ENCODE measurements around the gene MRPL2. TPM values are rescaled to one million over a fixed set of nuclear protein-coding genes. Genes with fewer than 3 reads are reported as not detected.

MRPL2 gene
- total and polyA plus RNA-seq, 4 donors, result 19.6 to 73.9 (median 44.7) TPM

DNA sequence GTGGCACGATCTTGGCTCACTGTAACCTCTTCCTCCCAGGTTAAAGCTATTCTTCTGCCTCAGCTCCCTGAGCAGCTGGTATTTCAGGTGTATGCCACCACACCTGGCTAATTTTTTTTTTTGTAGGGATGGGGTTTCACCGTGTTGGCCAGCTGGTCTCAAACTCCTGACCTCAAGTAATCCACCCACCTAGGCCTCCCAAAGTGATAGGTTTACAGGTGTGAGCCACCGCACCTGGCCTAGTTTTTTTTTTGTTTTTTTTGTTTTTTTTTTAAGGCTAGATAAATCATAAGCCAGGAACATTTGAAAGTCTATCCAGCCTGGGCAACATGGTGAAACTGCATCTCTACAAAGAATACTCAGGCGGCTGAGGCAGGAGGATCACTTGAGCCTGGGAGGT lies 26.9 kb downstream of the MRPL2 start:
- Histone ChIP-seq H3K9ac (ENCODE audit: low read depth in 1 of 2, low read length in 2 of 2) (no peak overlapping the region), H3K4me1 (ENCODE audit: control insufficient read depth in 4 of 4, insufficient read depth in 4 of 4, low read length in 3 of 4) (peaks cover 2 to 12% (median 8%) of the 10 kb centered on the region in 4 donors), H3K27me3 (ENCODE audit: control insufficient read depth in 4 of 4, insufficient read depth in 4 of 4, low read length in 3 of 4) (no peaks in the 10 kb centered on the region), H3K36me3 (ENCODE audit: control insufficient read depth in 4 of 4, insufficient read depth in 3 of 4, low read depth in 1 of 4, low read length in 3 of 4) (peaks cover 12 to 51% (median 39%) of the 10 kb centered on the region in 4 donors), H3K9me3 (ENCODE audit: control insufficient read depth in 4 of 4, low read length in 3 of 4) (no peaks in the 10 kb centered on the region), H3K4me3 (ENCODE audit: low read depth in 1 of 3, low read length in 3 of 3) (no peak overlapping the region), H3K27ac (ENCODE audit: low read depth in 1 of 2, low read length in 2 of 2) (no peak overlapping the region)
- no peak for DNase-seq (ENCODE audit: low spot score)
- 92% methylated on average over 4 of the region's 4 CpGs for WGBS
- TF ChIP-seq, protein P1, sequence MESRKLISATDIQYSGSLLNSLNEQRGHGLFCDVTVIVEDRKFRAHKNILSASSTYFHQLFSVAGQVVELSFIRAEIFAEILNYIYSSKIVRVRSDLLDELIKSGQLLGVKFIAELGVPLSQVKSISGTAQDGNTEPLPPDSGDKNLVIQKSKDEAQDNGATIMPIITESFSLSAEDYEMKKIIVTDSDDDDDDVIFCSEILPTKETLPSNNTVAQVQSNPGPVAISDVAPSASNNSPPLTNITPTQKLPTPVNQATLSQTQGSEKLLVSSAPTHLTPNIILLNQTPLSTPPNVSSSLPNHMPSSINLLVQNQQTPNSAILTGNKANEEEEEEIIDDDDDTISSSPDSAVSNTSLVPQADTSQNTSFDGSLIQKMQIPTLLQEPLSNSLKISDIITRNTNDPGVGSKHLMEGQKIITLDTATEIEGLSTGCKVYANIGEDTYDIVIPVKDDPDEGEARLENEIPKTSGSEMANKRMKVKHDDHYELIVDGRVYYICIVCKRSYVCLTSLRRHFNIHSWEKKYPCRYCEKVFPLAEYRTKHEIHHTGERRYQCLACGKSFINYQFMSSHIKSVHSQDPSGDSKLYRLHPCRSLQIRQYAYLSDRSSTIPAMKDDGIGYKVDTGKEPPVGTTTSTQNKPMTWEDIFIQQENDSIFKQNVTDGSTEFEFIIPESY (IDR thresholded peaks at IDR 0.05), result no peak
- TF ChIP-seq, protein P2, sequence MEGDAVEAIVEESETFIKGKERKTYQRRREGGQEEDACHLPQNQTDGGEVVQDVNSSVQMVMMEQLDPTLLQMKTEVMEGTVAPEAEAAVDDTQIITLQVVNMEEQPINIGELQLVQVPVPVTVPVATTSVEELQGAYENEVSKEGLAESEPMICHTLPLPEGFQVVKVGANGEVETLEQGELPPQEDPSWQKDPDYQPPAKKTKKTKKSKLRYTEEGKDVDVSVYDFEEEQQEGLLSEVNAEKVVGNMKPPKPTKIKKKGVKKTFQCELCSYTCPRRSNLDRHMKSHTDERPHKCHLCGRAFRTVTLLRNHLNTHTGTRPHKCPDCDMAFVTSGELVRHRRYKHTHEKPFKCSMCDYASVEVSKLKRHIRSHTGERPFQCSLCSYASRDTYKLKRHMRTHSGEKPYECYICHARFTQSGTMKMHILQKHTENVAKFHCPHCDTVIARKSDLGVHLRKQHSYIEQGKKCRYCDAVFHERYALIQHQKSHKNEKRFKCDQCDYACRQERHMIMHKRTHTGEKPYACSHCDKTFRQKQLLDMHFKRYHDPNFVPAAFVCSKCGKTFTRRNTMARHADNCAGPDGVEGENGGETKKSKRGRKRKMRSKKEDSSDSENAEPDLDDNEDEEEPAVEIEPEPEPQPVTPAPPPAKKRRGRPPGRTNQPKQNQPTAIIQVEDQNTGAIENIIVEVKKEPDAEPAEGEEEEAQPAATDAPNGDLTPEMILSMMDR (IDR thresholded peaks at IDR 0.05; ENCODE audit: low read depth, low read length, missing input control), result no peak
- TF ChIP-seq, protein P3, sequence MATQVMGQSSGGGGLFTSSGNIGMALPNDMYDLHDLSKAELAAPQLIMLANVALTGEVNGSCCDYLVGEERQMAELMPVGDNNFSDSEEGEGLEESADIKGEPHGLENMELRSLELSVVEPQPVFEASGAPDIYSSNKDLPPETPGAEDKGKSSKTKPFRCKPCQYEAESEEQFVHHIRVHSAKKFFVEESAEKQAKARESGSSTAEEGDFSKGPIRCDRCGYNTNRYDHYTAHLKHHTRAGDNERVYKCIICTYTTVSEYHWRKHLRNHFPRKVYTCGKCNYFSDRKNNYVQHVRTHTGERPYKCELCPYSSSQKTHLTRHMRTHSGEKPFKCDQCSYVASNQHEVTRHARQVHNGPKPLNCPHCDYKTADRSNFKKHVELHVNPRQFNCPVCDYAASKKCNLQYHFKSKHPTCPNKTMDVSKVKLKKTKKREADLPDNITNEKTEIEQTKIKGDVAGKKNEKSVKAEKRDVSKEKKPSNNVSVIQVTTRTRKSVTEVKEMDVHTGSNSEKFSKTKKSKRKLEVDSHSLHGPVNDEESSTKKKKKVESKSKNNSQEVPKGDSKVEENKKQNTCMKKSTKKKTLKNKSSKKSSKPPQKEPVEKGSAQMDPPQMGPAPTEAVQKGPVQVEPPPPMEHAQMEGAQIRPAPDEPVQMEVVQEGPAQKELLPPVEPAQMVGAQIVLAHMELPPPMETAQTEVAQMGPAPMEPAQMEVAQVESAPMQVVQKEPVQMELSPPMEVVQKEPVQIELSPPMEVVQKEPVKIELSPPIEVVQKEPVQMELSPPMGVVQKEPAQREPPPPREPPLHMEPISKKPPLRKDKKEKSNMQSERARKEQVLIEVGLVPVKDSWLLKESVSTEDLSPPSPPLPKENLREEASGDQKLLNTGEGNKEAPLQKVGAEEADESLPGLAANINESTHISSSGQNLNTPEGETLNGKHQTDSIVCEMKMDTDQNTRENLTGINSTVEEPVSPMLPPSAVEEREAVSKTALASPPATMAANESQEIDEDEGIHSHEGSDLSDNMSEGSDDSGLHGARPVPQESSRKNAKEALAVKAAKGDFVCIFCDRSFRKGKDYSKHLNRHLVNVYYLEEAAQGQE (IDR thresholded peaks at IDR 0.05), result no peak
- no peak for TF ChIP-seq RAD21 (IDR thresholded peaks at IDR 0.05)
- no peak for TF ChIP-seq HNF4A (conservative IDR thresholded peaks at IDR 0.05)
- no peak for TF ChIP-seq EGR1 (IDR thresholded peaks at IDR 0.05; ENCODE audit: low read depth in 2 of 2)

DNA sequence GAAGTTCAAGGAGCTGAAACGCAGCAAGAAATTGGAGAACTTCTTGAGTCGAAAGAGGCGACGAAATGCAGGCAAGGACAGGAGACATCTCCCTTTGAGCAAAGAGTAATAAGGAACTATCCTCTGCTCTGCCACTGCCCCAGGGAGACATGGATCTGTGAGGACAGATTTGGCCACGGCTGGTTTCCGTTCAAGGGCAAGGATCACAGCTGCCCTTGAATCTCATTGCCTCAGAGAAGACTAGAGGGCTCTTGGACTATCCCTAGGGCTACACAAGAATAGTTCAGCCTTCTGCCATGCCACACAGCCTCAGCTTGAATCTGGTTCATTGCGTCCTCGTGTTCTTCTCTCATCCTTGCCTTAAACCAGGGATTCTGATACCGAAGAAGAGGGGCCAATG lies 30.1 kb downstream of the MRPL2 start:
- 94% methylated on average over 9 of the region's 9 CpGs for WGBS
- TF ChIP-seq FOXA1 (IDR thresholded peaks at IDR 0.05) (no peak), JUND (IDR thresholded peaks at IDR 0.05) (no peak), NR2F2 (IDR thresholded peaks at IDR 0.05) (no peak), SP1 (IDR thresholded peaks at IDR 0.05) (no peak), EGR1 (IDR thresholded peaks at IDR 0.05; ENCODE audit: low read depth in 2 of 2) (no peak), GABPA (IDR thresholded peaks at IDR 0.05 in 1 of 2, conservative IDR thresholded peaks at IDR 0.05 in 1 of 2) (no peak), RXRA (IDR thresholded peaks at IDR 0.05) (no peak), FOXA2 (IDR thresholded peaks at IDR 0.05) (no peak), YY1 (IDR thresholded peaks at IDR 0.05) (no peak), HNF4A (conservative IDR thresholded peaks at IDR 0.05) (no peak), TAF1 (conservative IDR thresholded peaks at IDR 0.05) (no peak), RAD21 (IDR thresholded peaks at IDR 0.05) (no peak)
- TF ChIP-seq, protein P1 (IDR thresholded peaks at IDR 0.05), result no peak
- TF ChIP-seq, protein P4, sequence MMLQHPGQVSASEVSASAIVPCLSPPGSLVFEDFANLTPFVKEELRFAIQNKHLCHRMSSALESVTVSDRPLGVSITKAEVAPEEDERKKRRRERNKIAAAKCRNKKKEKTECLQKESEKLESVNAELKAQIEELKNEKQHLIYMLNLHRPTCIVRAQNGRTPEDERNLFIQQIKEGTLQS (IDR thresholded peaks at IDR 0.05), result no peak
- TF ChIP-seq, protein P2 (IDR thresholded peaks at IDR 0.05; ENCODE audit: low read depth, low read length, missing input control), result no peak
- Histone ChIP-seq H3K4me1 (ENCODE audit: control insufficient read depth in 4 of 4, insufficient read depth in 4 of 4, low read length in 3 of 4) (no peaks in the 10 kb centered on the region), H3K36me3 (ENCODE audit: control insufficient read depth in 4 of 4, insufficient read depth in 3 of 4, low read depth in 1 of 4, low read length in 3 of 4) (peaks cover 12 to 63% (median 46%) of the 10 kb centered on the region in 4 donors), H3K9me3 (ENCODE audit: control insufficient read depth in 4 of 4, low read length in 3 of 4) (no peaks in the 10 kb centered on the region), H3K27me3 (ENCODE audit: control insufficient read depth in 4 of 4, insufficient read depth in 4 of 4, low read length in 3 of 4) (no peaks in the 10 kb centered on the region), H3K27ac (ENCODE audit: low read depth in 1 of 2, low read length in 2 of 2) (no peak overlapping the region), H3K4me3 (ENCODE audit: low read depth in 1 of 3, low read length in 3 of 3) (no peak overlapping the region), H3K9ac (ENCODE audit: low read depth in 1 of 2, low read length in 2 of 2) (no peak overlapping the region)
- no peak for DNase-seq (ENCODE audit: low spot score)

Measured in liver (tissue), 9 donors.